Measurements from ENCODE around the gene NXPE1.

NXPE1 gene

DNA sequence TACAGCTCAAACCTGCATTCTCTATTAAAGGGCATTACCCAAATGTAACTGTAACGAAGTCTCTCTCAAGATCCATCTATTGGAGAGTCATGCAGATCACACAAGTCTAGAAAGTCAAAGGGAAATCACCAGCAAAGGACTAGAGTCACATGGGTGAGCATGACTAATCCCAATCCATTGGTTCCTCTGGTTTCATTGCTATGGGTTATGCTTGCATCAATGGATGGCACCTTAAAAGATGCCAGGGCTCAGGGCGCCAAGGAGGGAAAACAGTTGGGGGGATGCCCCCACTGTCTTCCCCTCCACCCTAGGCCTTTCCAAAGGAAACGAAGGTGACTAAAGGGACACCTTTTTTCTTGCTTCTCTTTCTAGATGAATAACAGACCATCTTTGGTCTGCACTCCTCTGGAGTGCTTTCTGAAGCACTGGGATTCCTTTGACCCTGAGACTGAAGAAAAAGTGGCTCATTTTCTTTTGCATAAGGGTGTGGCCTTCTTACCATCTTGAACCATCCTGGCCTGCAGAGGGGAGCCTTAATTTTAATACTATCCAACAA is 27.8 kb upstream of the NXPE1 start:
- TF ChIP-seq, protein P1, sequence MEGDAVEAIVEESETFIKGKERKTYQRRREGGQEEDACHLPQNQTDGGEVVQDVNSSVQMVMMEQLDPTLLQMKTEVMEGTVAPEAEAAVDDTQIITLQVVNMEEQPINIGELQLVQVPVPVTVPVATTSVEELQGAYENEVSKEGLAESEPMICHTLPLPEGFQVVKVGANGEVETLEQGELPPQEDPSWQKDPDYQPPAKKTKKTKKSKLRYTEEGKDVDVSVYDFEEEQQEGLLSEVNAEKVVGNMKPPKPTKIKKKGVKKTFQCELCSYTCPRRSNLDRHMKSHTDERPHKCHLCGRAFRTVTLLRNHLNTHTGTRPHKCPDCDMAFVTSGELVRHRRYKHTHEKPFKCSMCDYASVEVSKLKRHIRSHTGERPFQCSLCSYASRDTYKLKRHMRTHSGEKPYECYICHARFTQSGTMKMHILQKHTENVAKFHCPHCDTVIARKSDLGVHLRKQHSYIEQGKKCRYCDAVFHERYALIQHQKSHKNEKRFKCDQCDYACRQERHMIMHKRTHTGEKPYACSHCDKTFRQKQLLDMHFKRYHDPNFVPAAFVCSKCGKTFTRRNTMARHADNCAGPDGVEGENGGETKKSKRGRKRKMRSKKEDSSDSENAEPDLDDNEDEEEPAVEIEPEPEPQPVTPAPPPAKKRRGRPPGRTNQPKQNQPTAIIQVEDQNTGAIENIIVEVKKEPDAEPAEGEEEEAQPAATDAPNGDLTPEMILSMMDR (IDR thresholded peaks at IDR 0.05; ENCODE audit: insufficient read depth, low read depth, low read length, missing control alignments), result no peak
- no peak overlapping the region for H3K4me3 ChIP-seq (ENCODE audit: low read length)
- DNase-seq (ENCODE audit: low read depth), result no peak

DNA sequence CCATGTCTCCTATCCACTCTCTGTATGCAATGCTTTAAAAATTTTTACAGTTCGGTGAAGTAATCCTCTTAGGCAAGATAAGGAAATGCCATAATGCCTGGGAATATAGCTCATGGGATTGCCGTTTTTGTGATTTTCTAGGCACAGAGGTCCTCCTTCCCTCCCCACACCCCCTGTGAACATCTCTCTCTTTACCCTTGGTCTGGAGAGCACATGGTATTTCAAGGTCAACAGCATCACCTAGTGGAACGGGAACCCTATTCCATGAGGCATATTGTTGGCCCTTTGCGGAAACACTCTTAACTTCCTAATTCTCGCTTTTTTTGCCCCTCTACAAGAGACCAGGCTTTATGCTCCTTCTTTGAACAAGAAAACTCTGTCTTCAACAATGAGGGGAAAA is 27.1 kb upstream of the NXPE1 start:
- TF ChIP-seq, protein P1 (IDR thresholded peaks at IDR 0.05; ENCODE audit: insufficient read depth, low read depth, low read length, missing control alignments), result no peak
- DNase-seq (ENCODE audit: low read depth), result no peak
- no peak overlapping the region for H3K4me3 ChIP-seq (ENCODE audit: low read length)

DNA sequence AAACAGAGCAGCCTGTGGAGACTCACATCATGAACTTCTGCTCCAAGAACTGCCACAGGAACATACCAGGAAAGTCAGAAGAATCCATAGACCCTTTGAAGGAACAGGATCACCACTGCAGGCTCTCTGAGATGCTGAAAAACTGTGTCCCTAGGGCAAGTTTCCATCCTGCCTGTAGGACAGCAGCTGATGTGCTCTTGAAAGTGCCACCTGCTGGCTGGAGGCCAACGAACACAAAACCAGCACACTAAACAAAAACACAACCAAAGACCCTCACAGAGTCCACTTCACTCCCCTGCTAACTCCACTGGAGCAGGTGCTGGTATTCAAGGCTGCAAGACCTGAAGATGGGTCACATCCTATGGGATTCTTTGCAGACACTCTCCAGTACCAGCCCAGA is 12.0 kb upstream of the NXPE1 start:
- TF ChIP-seq, protein P1 (IDR thresholded peaks at IDR 0.05; ENCODE audit: insufficient read depth, low read depth, low read length, missing control alignments), result no peak
- no peak overlapping the region for H3K4me3 ChIP-seq (ENCODE audit: low read length)

DNA sequence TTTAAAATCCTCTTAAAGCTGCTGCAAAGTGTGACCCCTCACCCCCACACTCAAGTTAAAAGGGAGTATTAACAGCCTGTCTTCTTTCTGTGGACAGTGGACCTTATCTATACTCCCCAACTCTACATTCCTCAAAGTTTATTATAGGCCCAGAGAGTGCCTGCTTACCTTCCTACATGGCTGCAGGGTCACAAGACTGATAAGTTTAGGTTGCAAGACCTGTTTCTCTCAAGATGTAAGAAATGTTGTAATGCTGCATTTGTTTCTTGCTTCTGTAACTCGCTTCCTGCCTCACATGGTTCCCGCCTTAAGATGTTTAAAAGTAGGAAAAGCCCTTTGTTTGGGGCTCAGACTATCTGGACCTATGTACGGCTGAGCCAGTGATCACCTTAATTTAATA is 10.1 kb upstream of the NXPE1 start:
- DNase-seq (ENCODE audit: low read depth), result no peak
- TF ChIP-seq, protein P1 (IDR thresholded peaks at IDR 0.05; ENCODE audit: insufficient read depth, low read depth, low read length, missing control alignments), result no peak

More for the DNA sequence above, 12.0 kb upstream of the NXPE1 start:
- no peak for DNase-seq (ENCODE audit: low read depth)

DNA sequence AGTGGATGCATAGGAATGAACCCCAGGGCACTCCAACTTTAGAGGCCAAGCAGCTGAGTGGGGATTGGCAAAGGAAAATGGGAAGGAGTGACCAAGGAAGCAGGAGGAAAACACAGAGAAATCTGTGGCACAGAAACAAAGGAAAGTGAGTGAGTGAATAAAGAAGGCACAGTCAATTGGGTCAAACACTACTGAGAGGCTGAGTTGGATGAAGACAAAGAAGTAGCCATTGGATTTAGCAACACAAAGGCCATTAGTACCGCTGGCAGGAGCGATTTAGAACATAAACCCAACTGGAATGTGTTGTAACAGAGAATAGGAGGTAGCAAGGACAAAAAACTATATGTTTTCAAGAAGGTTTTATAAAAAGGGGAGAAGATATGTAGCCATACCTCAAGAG is 6.6 kb upstream of the NXPE1 start:
- no peak overlapping the region for H3K4me3 ChIP-seq (ENCODE audit: low read length)
- TF ChIP-seq, protein P1 (IDR thresholded peaks at IDR 0.05; ENCODE audit: insufficient read depth, low read depth, low read length, missing control alignments), result no peak
- DNase-seq (ENCODE audit: low read depth), result no peak

More for the DNA sequence above, 10.1 kb upstream of the NXPE1 start:
- no peak overlapping the region for H3K4me3 ChIP-seq (ENCODE audit: low read length)

DNA sequence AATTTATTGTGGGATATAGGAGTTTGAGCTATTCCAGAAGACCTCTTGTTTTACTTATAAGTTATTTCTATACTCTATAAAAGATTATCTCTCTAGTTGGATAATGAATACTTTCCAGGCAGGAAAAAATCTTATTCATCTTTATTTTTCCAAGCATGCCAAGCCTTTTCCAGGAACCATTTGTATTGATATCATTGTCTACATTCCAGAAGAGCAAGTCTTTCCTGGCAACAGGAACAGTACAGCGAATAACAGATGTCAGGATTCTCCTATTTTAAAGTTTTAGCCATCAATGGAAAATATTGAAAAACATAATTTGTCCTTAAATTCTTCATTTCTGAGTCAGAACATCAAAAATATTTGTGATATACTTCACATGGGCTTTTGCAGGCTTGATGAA is 5.2 kb upstream of the NXPE1 start:
- no peak for DNase-seq (ENCODE audit: low read depth)
- TF ChIP-seq, protein P1 (IDR thresholded peaks at IDR 0.05; ENCODE audit: insufficient read depth, low read depth, low read length, missing control alignments), result no peak
- H3K4me3 ChIP-seq (ENCODE audit: low read length), result no peak overlapping the region

DNA sequence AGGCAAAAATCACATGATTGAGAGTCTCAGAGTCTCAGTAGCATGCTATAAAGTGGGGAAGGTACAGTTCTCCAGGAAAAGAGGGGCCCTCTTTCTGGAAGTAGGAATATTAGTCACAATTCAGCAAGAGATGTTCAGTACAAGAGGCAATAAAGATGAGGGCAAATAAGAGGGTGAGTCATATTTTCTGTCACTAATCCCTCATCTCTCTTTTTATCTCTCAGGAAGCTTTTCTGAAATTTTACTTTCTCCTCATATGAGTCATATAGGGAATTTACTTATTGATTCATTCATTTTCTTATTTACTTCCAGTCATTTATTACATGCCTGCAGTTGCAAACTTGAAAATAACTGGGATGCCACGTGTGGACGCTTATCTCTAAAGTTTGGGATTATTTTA is 3.4 kb upstream of the NXPE1 start:
- no peak for DNase-seq (ENCODE audit: low read depth)
- TF ChIP-seq, protein P1 (IDR thresholded peaks at IDR 0.05; ENCODE audit: insufficient read depth, low read depth, low read length, missing control alignments), result no peak
- no peak overlapping the region for H3K4me3 ChIP-seq (ENCODE audit: low read length)
